CD4-positive, CD25-positive, alpha-beta regulatory T cell (primary cell): ENCODE data around the gene KBTBD2. TPM values are rescaled to one million over a fixed set of nuclear protein-coding genes. Genes with fewer than 3 reads are reported as not detected.
A peak's percentile ranks its signal among the peaks of the same experiment; 100 is the strongest.
"Not testable (repeated sequence)": the region's sequence is repeated elsewhere in the genome, so short reads cannot be mapped to it uniquely, and the experiment has no call there.

Source experiments
- ATAC-seq, 2 donors: fragments of 150-1000 bp; cut with Tn5 transposase; one replicate each; pipeline ENCODE4 v1.10.0; 2021; ENCODE audit warnings: low read depth in 2 of 2, moderate number of reproducible peaks in 2 of 2, moderate library complexity in 1 of 2
- DNase-seq, 3 donors: peaks; one replicate each; pipeline versions ENCODE4 v3.0.0 to v3.0.0-alpha.2; 2012 to 2022; ENCODE audit warnings: mixed read lengths in 1 of 3
- H3K27ac ChIP-seq: one replicate; pipeline ENCODE4 v1.7.0; 2013; ENCODE audit warnings: mild to moderate bottlenecking, low read length; ENCODE audit not compliant: insufficient read depth, poor library complexity, severe bottlenecking
- H3K27me3 ChIP-seq: one replicate; pipeline ENCODE4 v1.7.0; 2013; ENCODE audit warnings: low read length; ENCODE audit not compliant: control insufficient read depth, insufficient read depth
- H3K36me3 ChIP-seq: one replicate; pipeline ENCODE4 v1.7.0; 2013; ENCODE audit warnings: mild to moderate bottlenecking, low read length, moderate library complexity; ENCODE audit not compliant: control insufficient read depth, insufficient read depth
- H3K4me1 ChIP-seq: 2 replicates; pipeline ENCODE4 v1.7.0; 2013; ENCODE audit warnings: mild to moderate bottlenecking, low read length; ENCODE audit not compliant: insufficient read depth, control insufficient read depth, poor library complexity, severe bottlenecking
- H3K4me3 ChIP-seq: one replicate; pipeline ENCODE4 v1.7.0; 2013; ENCODE audit warnings: low read depth, mild to moderate bottlenecking, low read length, moderate library complexity
- H3K9me3 ChIP-seq, 2 experiments: 1 replicate in 1 of 2; 2 replicates in 1 of 2; pipeline ENCODE4 v1.7.0; 2013; ENCODE audit warnings: low read length in 2 of 2, mild to moderate bottlenecking in 1 of 2, moderate library complexity in 1 of 2; ENCODE audit not compliant: control insufficient read depth in 2 of 2
- H3K27ac Mint-ChIP-seq, 3 donors: one replicate each; pipeline ENCODE4 v1.8.0; 2020 to 2022; ENCODE audit warnings: mild to moderate bottlenecking in 3 of 3, mixed read lengths in 3 of 3, moderate library complexity in 2 of 3
- H3K27me3 Mint-ChIP-seq: one replicate; pipeline ENCODE4 v1.8.0; 2022; ENCODE audit warnings: mild to moderate bottlenecking, mixed read lengths
- H3K36me3 Mint-ChIP-seq: one replicate; pipeline ENCODE4 v1.8.0; 2020; ENCODE audit warnings: mixed read lengths
- H3K4me1 Mint-ChIP-seq, 4 donors: one replicate each; pipeline ENCODE4 v1.8.0; 2020 to 2022; ENCODE audit warnings: mixed read lengths in 4 of 4, mild to moderate bottlenecking in 1 of 4
- H3K4me3 Mint-ChIP-seq, 4 donors: one replicate each; pipeline ENCODE4 v1.8.0; 2020 to 2022; ENCODE audit warnings: mild to moderate bottlenecking in 4 of 4, mixed read lengths in 4 of 4, moderate library complexity in 3 of 4
- H3K9me3 Mint-ChIP-seq, 7 donors: one replicate each; pipeline ENCODE4 v1.8.0; 2020 to 2022; ENCODE audit warnings: mixed read lengths in 7 of 7, mild to moderate bottlenecking in 3 of 7, moderate library complexity in 2 of 7
- polyA plus RNA-seq, 4 donors: library from polyadenylated mRNA; unstranded; fragments of 300-500 nt; fragmentation: Illumina TruSeq; gene quantifications; one replicate each; pipeline ENCODE4 v1.2.3, GENCODE V29; 2021
- total RNA-seq: library from RNA; stranded (reverse); gene quantifications from one replicate; pipeline ENCODE4 v1.2.3, GENCODE V29; 2022

The KBTBD2 gene
- total and polyA plus RNA-seq, 5 donors from 2014 or later, result 17.2 to 121 (median 23.6) TPM

DNA sequence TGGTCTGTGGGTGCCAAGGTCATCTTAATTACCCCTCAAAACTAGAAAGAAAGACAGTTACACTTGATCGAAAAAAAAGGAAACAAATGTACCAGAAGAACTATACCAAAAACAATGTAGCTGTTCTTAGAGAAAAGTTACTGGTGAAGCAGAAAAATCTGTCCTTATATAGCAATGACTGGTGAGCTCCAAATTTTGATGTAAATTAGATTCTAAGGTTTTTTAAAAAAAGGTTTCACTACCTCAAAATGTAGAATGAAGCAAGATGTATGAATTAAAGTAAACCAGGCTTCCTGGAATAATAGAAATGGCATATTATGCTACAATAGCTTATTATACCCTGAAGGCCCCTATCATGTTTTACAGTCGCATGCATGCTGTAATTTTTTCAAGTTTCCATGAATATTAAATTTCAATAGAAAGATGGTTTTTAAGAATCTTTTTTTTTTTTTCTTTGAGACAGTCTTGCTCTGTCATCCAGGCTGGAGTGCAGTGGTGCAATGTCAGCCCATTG, 37.3 kb upstream of the KBTBD2 start:
- H3K27ac Mint-ChIP-seq, result no peak overlapping the region
- ATAC-seq (no peak), DNase-seq (no peak)
- H3K36me3 ChIP-seq, result no peaks in the 10 kb centered on the region
- no peaks in the 10 kb centered on the region for H3K9me3 ChIP-seq
- no peak overlapping the region for H3K27ac ChIP-seq
- no peaks in the 10 kb centered on the region for H3K4me1 ChIP-seq
- no peaks in the 10 kb centered on the region for H3K27me3 ChIP-seq
- H3K4me1 Mint-ChIP-seq, result no peaks in the 10 kb centered on the region
- H3K27me3 Mint-ChIP-seq, result peaks cover 10% of the 10 kb centered on the region
- peaks cover 0 to 3% (median 0%) of the 10 kb centered on the region in 7 donors for H3K9me3 Mint-ChIP-seq
- H3K4me3 Mint-ChIP-seq, result no peak overlapping the region
- H3K4me3 ChIP-seq, result no peak overlapping the region
- H3K36me3 Mint-ChIP-seq, result peaks cover 4% of the 10 kb centered on the region

DNA sequence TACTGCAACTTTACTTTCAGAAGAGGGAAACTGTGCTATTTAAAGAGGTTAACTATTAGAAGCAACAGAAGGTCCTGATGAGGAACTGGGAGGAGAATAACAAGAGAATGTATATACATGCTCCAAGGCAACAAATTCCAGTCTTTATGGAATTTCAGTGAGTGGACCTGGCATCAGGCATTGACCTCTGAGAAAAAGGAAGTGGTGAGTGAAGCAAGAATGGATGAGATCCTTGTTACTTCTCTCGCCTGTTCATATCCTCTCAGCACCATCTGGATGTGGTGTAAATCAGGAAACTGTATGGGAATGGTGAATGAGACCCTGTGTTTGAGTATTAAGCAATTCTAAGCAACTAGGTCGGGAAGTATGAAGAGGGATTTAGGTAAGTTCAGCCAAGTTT, 30.3 kb upstream of the KBTBD2 start:
- H3K4me3 ChIP-seq, result no peak overlapping the region
- H3K9me3 ChIP-seq, result no peaks in the 10 kb centered on the region
- Mint-ChIP-seq H3K4me1 (peaks cover 0 to 3% (median 0%) of the 10 kb centered on the region in 4 donors), H3K4me3 (no peak overlapping the region), H3K9me3 (peaks cover 0 to 3% (median 0%) of the 10 kb centered on the region in 7 donors), H3K36me3 (peaks cover 6% of the 10 kb centered on the region), H3K27ac (no peak overlapping the region), H3K27me3 (peaks cover 7% of the 10 kb centered on the region)
- no peaks in the 10 kb centered on the region for H3K36me3 ChIP-seq
- DNase-seq, result no peak
- no peak overlapping the region for H3K27ac ChIP-seq
- H3K4me1 ChIP-seq, result no peaks in the 10 kb centered on the region
- ATAC-seq, result no peak
- H3K27me3 ChIP-seq, result no peaks in the 10 kb centered on the region

DNA sequence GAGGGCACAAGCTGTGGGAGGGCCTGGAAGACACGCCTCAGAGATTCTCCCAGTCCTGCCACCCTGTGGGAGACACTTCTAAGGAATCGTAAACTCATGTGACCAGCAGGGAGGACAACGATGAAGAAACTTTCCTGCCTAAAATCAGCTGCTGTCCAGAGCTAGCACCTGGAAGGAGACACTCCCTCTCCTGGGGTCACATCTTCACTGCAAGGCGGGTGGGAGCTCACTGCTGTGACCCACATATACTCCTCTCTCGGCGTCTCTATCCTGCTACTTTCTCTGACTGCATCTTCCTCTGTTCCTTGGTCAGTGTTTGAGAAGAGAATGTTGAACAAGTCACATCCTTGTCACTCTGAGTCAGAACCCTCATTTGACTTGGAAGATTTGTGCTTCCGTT, 25.4 kb upstream of the KBTBD2 start:
- H3K27me3 ChIP-seq, H3K4me3 Mint-ChIP-seq, H3K27me3 Mint-ChIP-seq, ATAC-seq, DNase-seq, H3K36me3 ChIP-seq, H3K4me1 ChIP-seq, H3K36me3 Mint-ChIP-seq, H3K4me1 Mint-ChIP-seq, H3K27ac ChIP-seq, H3K9me3 Mint-ChIP-seq, H3K9me3 ChIP-seq, H3K27ac Mint-ChIP-seq, H3K4me3 ChIP-seq: not testable (repeated sequence)

DNA sequence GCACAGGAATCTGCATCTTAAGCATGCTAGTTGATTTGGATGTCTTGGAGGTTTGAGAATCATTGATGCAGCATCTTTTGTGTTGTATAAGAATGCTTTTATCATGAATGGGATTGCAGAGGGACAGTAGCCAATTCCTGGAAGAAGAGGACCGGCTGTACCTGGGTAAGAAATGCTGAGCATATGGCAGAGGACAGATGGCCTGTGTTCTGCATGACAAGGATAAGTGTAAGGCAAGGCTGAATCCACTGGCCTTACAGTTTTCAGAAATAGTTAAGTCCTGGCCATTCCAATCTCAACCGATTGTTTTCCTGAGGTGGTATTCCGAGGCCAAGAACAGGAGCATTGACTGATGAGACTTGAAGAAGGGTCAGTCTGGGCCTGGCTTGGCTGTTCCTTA, 24.4 kb upstream of the KBTBD2 start:
- no peaks in the 10 kb centered on the region for H3K4me1 ChIP-seq
- H3K36me3 ChIP-seq, result no peaks in the 10 kb centered on the region
- H3K27ac Mint-ChIP-seq, result no peak overlapping the region
- H3K4me1 Mint-ChIP-seq, result peaks cover 0 to 2% (median 0%) of the 10 kb centered on the region in 4 donors
- no peaks in the 10 kb centered on the region for H3K9me3 ChIP-seq
- no peak overlapping the region for H3K4me3 Mint-ChIP-seq
- H3K27ac ChIP-seq, result no peak overlapping the region
- H3K4me3 ChIP-seq, result no peak overlapping the region
- H3K27me3 Mint-ChIP-seq, result peaks cover 7% of the 10 kb centered on the region
- ATAC-seq (no peak), DNase-seq (no peak)
- H3K36me3 Mint-ChIP-seq, result peaks cover 4% of the 10 kb centered on the region
- peaks cover 0 to 2% (median 0%) of the 10 kb centered on the region in 7 donors for H3K9me3 Mint-ChIP-seq
- H3K27me3 ChIP-seq, result no peaks in the 10 kb centered on the region

- ATAC-seq (no peak), DNase-seq (no peak)
- Histone ChIP-seq H3K4me3 (no peak overlapping the region), H3K4me1 (no peaks in the 10 kb centered on the region), H3K27me3 (no peaks in the 10 kb centered on the region), H3K36me3 (no peaks in the 10 kb centered on the region), H3K27ac (no peak overlapping the region), H3K9me3 (no peaks in the 10 kb centered on the region)
- H3K36me3 Mint-ChIP-seq, result peaks cover 4% of the 10 kb centered on the region
- peaks cover 4% of the 10 kb centered on the region for H3K27me3 Mint-ChIP-seq
- H3K27ac Mint-ChIP-seq, result peak overlapping the region in 1 of 3 donors; percentile 57
- H3K4me1 Mint-ChIP-seq, result peaks cover 0 to 2% (median 0%) of the 10 kb centered on the region in 4 donors
- H3K4me3 Mint-ChIP-seq, result no peak overlapping the region
- peaks cover 0 to 2% (median 0%) of the 10 kb centered on the region in 7 donors for H3K9me3 Mint-ChIP-seq
Observed at GRCh38 chr7:32915041-32915536, 23.5 kb upstream of the KBTBD2 start.

DNA sequence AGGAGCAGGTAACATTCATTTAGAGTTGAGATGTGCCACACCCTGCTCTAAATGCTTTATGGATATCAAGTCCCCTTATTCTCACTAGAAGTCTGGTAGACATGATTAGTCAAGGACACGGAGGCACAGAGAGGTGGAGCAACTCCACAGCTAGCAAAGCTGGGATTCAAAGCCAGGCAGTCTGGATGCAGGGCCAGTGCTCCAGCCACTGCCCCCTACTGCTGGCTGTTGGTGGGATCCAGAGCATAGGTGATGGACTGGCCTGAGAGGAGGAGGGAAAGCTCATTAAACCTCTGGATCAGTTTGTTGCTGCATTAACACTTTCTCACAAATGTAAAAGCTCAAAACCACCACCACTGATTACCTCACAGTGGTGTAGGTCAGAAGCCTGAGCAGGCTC, 22.6 kb upstream of the KBTBD2 start:
- H3K36me3 ChIP-seq, result no peaks in the 10 kb centered on the region
- no peak overlapping the region for H3K27ac ChIP-seq
- H3K27me3 ChIP-seq, result no peaks in the 10 kb centered on the region
- H3K4me1 ChIP-seq, result no peaks in the 10 kb centered on the region
- Mint-ChIP-seq H3K4me1 (peaks cover 0 to 2% (median 0%) of the 10 kb centered on the region in 4 donors), H3K36me3 (peaks cover 4% of the 10 kb centered on the region), H3K27me3 (peaks cover 4% of the 10 kb centered on the region), H3K9me3 (peaks cover 0 to 2% (median 0%) of the 10 kb centered on the region in 7 donors), H3K27ac (peak overlapping the region in 1 of 3 donors; percentile 69), H3K4me3 (no peak overlapping the region)
- no peaks in the 10 kb centered on the region for H3K9me3 ChIP-seq
- DNase-seq (no peak), ATAC-seq (no peak)
- H3K4me3 ChIP-seq, result no peak overlapping the region

- Mint-ChIP-seq H3K36me3 (no peaks in the 10 kb centered on the region), H3K4me1 (peaks cover 0 to 11% (median 7%) of the 10 kb centered on the region in 4 donors), H3K4me3 (no peak overlapping the region), H3K9me3 (no peaks in the 10 kb centered on the region), H3K27ac (peak overlapping the region in 1 of 3 donors; percentile 6), H3K27me3 (no peaks in the 10 kb centered on the region)
- no peak for DNase-seq
- Histone ChIP-seq H3K4me1 (peaks cover 6% of the 10 kb centered on the region), H3K36me3 (no peaks in the 10 kb centered on the region), H3K9me3 (no peaks in the 10 kb centered on the region), H3K27ac (no peak overlapping the region), H3K27me3 (no peaks in the 10 kb centered on the region), H3K4me3 (no peak overlapping the region)
- ATAC-seq, result no peak
Observed at GRCh38 chr7:32910195-32910594, 18.6 kb upstream of the KBTBD2 start.

DNA sequence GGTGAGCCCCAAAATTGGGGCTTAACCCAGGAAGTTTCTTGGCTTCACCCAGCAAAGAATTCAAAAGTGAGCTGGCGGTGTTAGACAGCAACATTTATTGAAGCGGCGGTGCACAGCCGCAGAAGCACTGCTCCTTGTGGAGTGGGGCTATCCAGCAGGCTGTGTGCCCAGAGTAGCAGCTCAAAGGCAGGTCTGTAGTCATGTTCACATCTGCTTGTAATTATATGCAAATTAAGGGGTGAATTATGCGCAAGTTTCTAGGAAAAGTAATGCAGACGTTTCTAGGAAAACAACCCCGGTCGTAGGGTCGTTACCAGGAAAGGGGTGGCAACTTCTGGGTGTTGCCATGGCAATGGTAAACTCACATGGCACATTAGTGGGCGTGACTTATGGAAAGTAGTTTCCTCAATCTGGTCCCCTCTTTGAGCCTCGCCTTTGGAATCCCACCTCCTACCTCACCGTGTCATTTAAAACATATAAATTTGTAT, 13.7 kb upstream of the KBTBD2 start:
- DNase-seq, result peak; percentile 65 to 98 (median 77)
- H3K9me3 Mint-ChIP-seq, result no peaks in the 10 kb centered on the region
- no peaks in the 10 kb centered on the region for H3K27me3 Mint-ChIP-seq
- H3K4me3 Mint-ChIP-seq, result peak overlapping the region; percentile 63 to 84 (median 82)
- Histone ChIP-seq H3K4me1 (peaks cover 14% of the 10 kb centered on the region), H3K4me3 (peak overlapping the region; percentile 84), H3K9me3 (no peaks in the 10 kb centered on the region), H3K27me3 (no peaks in the 10 kb centered on the region), H3K36me3 (no peaks in the 10 kb centered on the region), H3K27ac (peak overlapping the region; percentile 82)
- peak overlapping the region; percentile 84 to 95 (median 94) for H3K27ac Mint-ChIP-seq
- H3K4me1 Mint-ChIP-seq, result peaks cover 0 to 26% (median 13%) of the 10 kb centered on the region in 4 donors
- H3K36me3 Mint-ChIP-seq, result no peaks in the 10 kb centered on the region
- ATAC-seq, result peak; percentile 91 to 92
